ENCODE measurements around the gene PTK7. TPM values are rescaled to one million over a fixed set of nuclear protein-coding genes. Genes with fewer than 3 reads are reported as not detected.
A peak's percentile ranks its signal among the peaks of the same experiment; 100 is the strongest.

PTK7 gene
- total and polyA plus RNA-seq, 5 donors from 2014 or later, result 0.25 to 2.3 TPM; not detected in 3

GRCh38 chr6:43183441-43183840 is 107.3 kb downstream of the PTK7 start:
- H3K9me3 Mint-ChIP-seq, result peaks cover 0 to 2% (median 0%) of the 10 kb centered on the region in 7 donors
- H3K4me1 ChIP-seq (ENCODE audit: control insufficient read depth, insufficient read depth, low read length, poor library complexity, severe bottlenecking), result peaks cover 48% of the 10 kb centered on the region
- H3K27me3 Mint-ChIP-seq, result no peaks in the 10 kb centered on the region
- ATAC-seq (ENCODE audit: low read depth in 2 of 2), result no peak
- H3K9me3 ChIP-seq (ENCODE audit: control insufficient read depth in 2 of 2, low read length in 2 of 2), result no peaks in the 10 kb centered on the region
- H3K4me1 Mint-ChIP-seq, result peaks cover 11 to 61% (median 38%) of the 10 kb centered on the region in 4 donors
- no peak overlapping the region for H3K27ac ChIP-seq (ENCODE audit: insufficient read depth, low read length, poor library complexity, severe bottlenecking)
- H3K36me3 Mint-ChIP-seq, result peaks cover 20% of the 10 kb centered on the region
- H3K4me3 ChIP-seq (ENCODE audit: low read depth, low read length), result peak overlapping the region; percentile 74
- H3K4me3 Mint-ChIP-seq, result peak overlapping the region; percentile 90 to 97 (median 92)
- H3K27ac Mint-ChIP-seq, result peak overlapping the region; percentile 30 to 99 (median 89)
- no peaks in the 10 kb centered on the region for H3K27me3 ChIP-seq (ENCODE audit: control insufficient read depth, insufficient read depth, low read length)
- peaks cover 35% of the 10 kb centered on the region for H3K36me3 ChIP-seq (ENCODE audit: control insufficient read depth, insufficient read depth, low read length)
- DNase-seq, result no peak

- Histone ChIP-seq H3K4me3 (ENCODE audit: low read depth, low read length) (peak overlapping the region; percentile 49), H3K4me1 (ENCODE audit: control insufficient read depth, insufficient read depth, low read length, poor library complexity, severe bottlenecking) (peaks cover 48% of the 10 kb centered on the region), H3K27ac (ENCODE audit: insufficient read depth, low read length, poor library complexity, severe bottlenecking) (no peak overlapping the region), H3K27me3 (ENCODE audit: control insufficient read depth, insufficient read depth, low read length) (no peaks in the 10 kb centered on the region), H3K9me3 (ENCODE audit: control insufficient read depth in 2 of 2, low read length in 2 of 2) (no peaks in the 10 kb centered on the region), H3K36me3 (ENCODE audit: control insufficient read depth, insufficient read depth, low read length) (peaks cover 32% of the 10 kb centered on the region)
- Mint-ChIP-seq H3K27me3 (no peaks in the 10 kb centered on the region), H3K4me3 (peak overlapping the region; percentile 34 to 91 (median 76)), H3K27ac (peak overlapping the region; percentile 30 to 89 (median 79)), H3K9me3 (peaks cover 0 to 2% (median 0%) of the 10 kb centered on the region in 7 donors), H3K36me3 (peaks cover 20% of the 10 kb centered on the region), H3K4me1 (peaks cover 11 to 63% (median 40%) of the 10 kb centered on the region in 4 donors)
- DNase-seq, result no peak
- no peak for ATAC-seq (ENCODE audit: low read depth in 2 of 2)
Observed at GRCh38 chr6:43184268-43184985, 108.3 kb downstream of the PTK7 start.

- Histone ChIP-seq H3K27ac (ENCODE audit: insufficient read depth, low read length, poor library complexity, severe bottlenecking) (peak overlapping the region; percentile 62), H3K9me3 (ENCODE audit: control insufficient read depth in 2 of 2, low read length in 2 of 2) (no peaks in the 10 kb centered on the region), H3K27me3 (ENCODE audit: control insufficient read depth, insufficient read depth, low read length) (no peaks in the 10 kb centered on the region), H3K36me3 (ENCODE audit: control insufficient read depth, insufficient read depth, low read length) (peaks cover 31% of the 10 kb centered on the region), H3K4me1 (ENCODE audit: control insufficient read depth, insufficient read depth, low read length, poor library complexity, severe bottlenecking) (peaks cover 48% of the 10 kb centered on the region), H3K4me3 (ENCODE audit: low read depth, low read length) (peak overlapping the region; percentile 49)
- Mint-ChIP-seq H3K27ac (peak overlapping the region in 2 of 3 donors; percentile 68 to 77), H3K4me3 (peak overlapping the region; percentile 4 to 65 (median 32)), H3K27me3 (no peaks in the 10 kb centered on the region), H3K36me3 (peaks cover 26% of the 10 kb centered on the region), H3K4me1 (peaks cover 17 to 70% (median 46%) of the 10 kb centered on the region in 4 donors), H3K9me3 (peaks cover 0 to 2% (median 0%) of the 10 kb centered on the region in 7 donors)
- ATAC-seq (ENCODE audit: low read depth in 2 of 2) (peak; percentile 65 to 70), DNase-seq (peak in 2 of 3 donors; percentile 57 to 78)
Observed at GRCh38 chr6:43185391-43185985, 109.4 kb downstream of the PTK7 start.

- peaks cover 48% of the 10 kb centered on the region for H3K4me1 ChIP-seq (ENCODE audit: control insufficient read depth, insufficient read depth, low read length, poor library complexity, severe bottlenecking)
- ATAC-seq (ENCODE audit: low read depth in 2 of 2) (no peak), DNase-seq (no peak)
- Mint-ChIP-seq H3K27ac (peak overlapping the region in 1 of 3 donors; percentile 68), H3K4me3 (peak overlapping the region in 1 of 4 donors; percentile 65), H3K27me3 (no peaks in the 10 kb centered on the region), H3K9me3 (peaks cover 0 to 2% (median 0%) of the 10 kb centered on the region in 7 donors), H3K36me3 (peaks cover 30% of the 10 kb centered on the region), H3K4me1 (peaks cover 22 to 73% (median 47%) of the 10 kb centered on the region in 4 donors)
- peaks cover 34% of the 10 kb centered on the region for H3K36me3 ChIP-seq (ENCODE audit: control insufficient read depth, insufficient read depth, low read length)
- peak overlapping the region; percentile 62 for H3K27ac ChIP-seq (ENCODE audit: insufficient read depth, low read length, poor library complexity, severe bottlenecking)
- no peaks in the 10 kb centered on the region for H3K9me3 ChIP-seq (ENCODE audit: control insufficient read depth in 2 of 2, low read length in 2 of 2)
- H3K27me3 ChIP-seq (ENCODE audit: control insufficient read depth, insufficient read depth, low read length), result no peaks in the 10 kb centered on the region
- peak overlapping the region; percentile 49 for H3K4me3 ChIP-seq (ENCODE audit: low read depth, low read length)
Observed at GRCh38 chr6:43186019-43186418, 109.9 kb downstream of the PTK7 start.

GRCh38 chr6:43186706-43187105 is 110.6 kb downstream of the PTK7 start:
- H3K4me1 Mint-ChIP-seq, result peaks cover 22 to 66% (median 42%) of the 10 kb centered on the region in 4 donors
- DNase-seq (no peak), ATAC-seq (ENCODE audit: low read depth in 2 of 2) (no peak)
- peaks cover 34% of the 10 kb centered on the region for H3K36me3 ChIP-seq (ENCODE audit: control insufficient read depth, insufficient read depth, low read length)
- no peaks in the 10 kb centered on the region for H3K9me3 ChIP-seq (ENCODE audit: control insufficient read depth in 2 of 2, low read length in 2 of 2)
- peak overlapping the region in 1 of 4 donors; percentile 21 for H3K4me3 Mint-ChIP-seq
- H3K9me3 Mint-ChIP-seq, result peaks cover 0 to 2% (median 0%) of the 10 kb centered on the region in 7 donors
- no peaks in the 10 kb centered on the region for H3K27me3 Mint-ChIP-seq
- no peak overlapping the region for H3K4me3 ChIP-seq (ENCODE audit: low read depth, low read length)
- H3K27ac Mint-ChIP-seq, result peak overlapping the region in 1 of 3 donors; percentile 56
- no peaks in the 10 kb centered on the region for H3K27me3 ChIP-seq (ENCODE audit: control insufficient read depth, insufficient read depth, low read length)
- H3K27ac ChIP-seq (ENCODE audit: insufficient read depth, low read length, poor library complexity, severe bottlenecking), result no peak overlapping the region
- H3K4me1 ChIP-seq (ENCODE audit: control insufficient read depth, insufficient read depth, low read length, poor library complexity, severe bottlenecking), result peaks cover 44% of the 10 kb centered on the region
- H3K36me3 Mint-ChIP-seq, result peaks cover 30% of the 10 kb centered on the region

GRCh38 chr6:43187821-43188220 is 111.7 kb downstream of the PTK7 start:
- ATAC-seq (ENCODE audit: low read depth in 2 of 2) (no peak), DNase-seq (no peak)
- H3K27me3 Mint-ChIP-seq, result no peaks in the 10 kb centered on the region
- H3K36me3 Mint-ChIP-seq, result peaks cover 35% of the 10 kb centered on the region
- Histone ChIP-seq H3K4me1 (ENCODE audit: control insufficient read depth, insufficient read depth, low read length, poor library complexity, severe bottlenecking) (peaks cover 34% of the 10 kb centered on the region), H3K9me3 (ENCODE audit: control insufficient read depth in 2 of 2, low read length in 2 of 2) (no peaks in the 10 kb centered on the region), H3K36me3 (ENCODE audit: control insufficient read depth, insufficient read depth, low read length) (peaks cover 43% of the 10 kb centered on the region), H3K27ac (ENCODE audit: insufficient read depth, low read length, poor library complexity, severe bottlenecking) (no peak overlapping the region), H3K27me3 (ENCODE audit: control insufficient read depth, insufficient read depth, low read length) (no peaks in the 10 kb centered on the region), H3K4me3 (ENCODE audit: low read depth, low read length) (no peak overlapping the region)
- H3K27ac Mint-ChIP-seq, result no peak overlapping the region
- peaks cover 0 to 2% (median 0%) of the 10 kb centered on the region in 7 donors for H3K9me3 Mint-ChIP-seq
- H3K4me1 Mint-ChIP-seq, result peaks cover 19 to 57% (median 36%) of the 10 kb centered on the region in 4 donors
- no peak overlapping the region for H3K4me3 Mint-ChIP-seq

- DNase-seq, result no peak
- Histone ChIP-seq H3K4me1 (ENCODE audit: control insufficient read depth, insufficient read depth, low read length, poor library complexity, severe bottlenecking) (peaks cover 28% of the 10 kb centered on the region), H3K27me3 (ENCODE audit: control insufficient read depth, insufficient read depth, low read length) (no peaks in the 10 kb centered on the region), H3K9me3 (ENCODE audit: control insufficient read depth in 2 of 2, low read length in 2 of 2) (no peaks in the 10 kb centered on the region), H3K27ac (ENCODE audit: insufficient read depth, low read length, poor library complexity, severe bottlenecking) (no peak overlapping the region), H3K4me3 (ENCODE audit: low read depth, low read length) (no peak overlapping the region), H3K36me3 (ENCODE audit: control insufficient read depth, insufficient read depth, low read length) (peaks cover 49% of the 10 kb centered on the region)
- H3K27me3 Mint-ChIP-seq, result no peaks in the 10 kb centered on the region
- no peak overlapping the region for H3K27ac Mint-ChIP-seq
- no peak for ATAC-seq (ENCODE audit: low read depth in 2 of 2)
- peaks cover 41% of the 10 kb centered on the region for H3K36me3 Mint-ChIP-seq
- peaks cover 17 to 51% (median 32%) of the 10 kb centered on the region in 4 donors for H3K4me1 Mint-ChIP-seq
- H3K9me3 Mint-ChIP-seq, result peaks cover 0 to 2% (median 0%) of the 10 kb centered on the region in 7 donors
- H3K4me3 Mint-ChIP-seq, result no peak overlapping the region
Observed at GRCh38 chr6:43188426-43188825, 112.3 kb downstream of the PTK7 start.
